ENCODE measurements around the gene CATSPER3.

The CATSPER3 gene

DNA sequence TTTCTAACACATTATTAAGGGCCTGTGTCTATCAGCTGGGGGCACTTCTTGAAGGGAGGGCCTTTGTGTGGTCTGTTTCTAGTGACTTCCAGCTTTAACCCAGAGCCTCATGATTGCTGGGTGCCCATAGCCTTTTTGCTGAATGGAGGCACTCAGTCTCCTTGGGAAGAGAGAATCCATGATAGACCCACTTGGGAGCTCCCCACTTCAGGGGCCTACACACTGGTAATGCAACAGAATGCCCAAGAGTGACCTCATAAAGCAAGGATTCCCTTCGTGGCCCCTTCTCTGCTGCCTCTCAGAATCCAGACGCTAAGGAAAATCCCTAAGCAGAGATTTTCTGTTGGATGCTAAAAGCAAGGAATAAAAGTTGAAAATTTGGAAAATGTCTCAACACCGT, at the start of gene CATSPER3:
CATSPER3 (plus strand) TSS at position 301 of the 400 bp plus-strand sequence; CDS start at position 386, 85 bp downstream.
- DNase-seq (ENCODE audit: low spot score) = no peak

- no peak for DNase-seq (ENCODE audit: low spot score)
These were observed 48.8 kb upstream of the CATSPER3 start for GRCh38 chr5:134918861-134919260.

DNA sequence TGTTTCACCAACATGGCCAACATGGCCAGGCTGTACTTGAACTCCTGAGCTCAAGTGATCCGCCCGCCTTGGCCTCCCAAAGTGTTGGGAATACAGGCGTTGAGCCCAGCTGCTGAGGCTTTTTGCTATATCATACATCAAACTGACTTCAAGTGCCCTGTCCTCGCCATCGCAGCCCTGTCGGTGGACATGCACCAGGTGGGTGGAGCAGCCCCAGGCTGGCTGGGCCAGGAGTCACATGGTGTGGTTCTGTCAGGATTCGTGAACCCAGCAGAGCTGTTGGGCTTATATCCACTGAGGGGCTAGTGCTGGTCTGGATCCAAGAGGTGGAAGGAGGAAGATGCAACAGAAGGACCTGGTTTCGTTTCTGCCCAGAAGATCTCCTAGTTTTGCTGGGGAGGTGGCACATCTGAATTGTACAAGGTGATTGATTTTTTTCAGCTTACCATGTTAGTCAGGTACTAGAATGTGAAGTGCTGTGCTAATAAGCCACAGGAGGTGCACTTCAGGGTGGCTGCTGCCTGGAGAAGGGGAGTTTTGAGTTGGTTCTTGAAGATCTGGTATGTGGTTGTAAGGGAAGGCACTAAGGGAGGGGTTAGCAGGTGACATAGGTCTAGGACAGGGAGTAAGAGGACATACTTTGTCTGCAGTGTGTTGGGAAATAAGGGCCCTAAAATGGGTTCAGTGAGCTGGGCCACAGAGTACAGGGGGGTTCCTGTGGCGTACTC, 46.7 kb upstream of the CATSPER3 start:
- no peak for DNase-seq (ENCODE audit: low spot score)

DNA sequence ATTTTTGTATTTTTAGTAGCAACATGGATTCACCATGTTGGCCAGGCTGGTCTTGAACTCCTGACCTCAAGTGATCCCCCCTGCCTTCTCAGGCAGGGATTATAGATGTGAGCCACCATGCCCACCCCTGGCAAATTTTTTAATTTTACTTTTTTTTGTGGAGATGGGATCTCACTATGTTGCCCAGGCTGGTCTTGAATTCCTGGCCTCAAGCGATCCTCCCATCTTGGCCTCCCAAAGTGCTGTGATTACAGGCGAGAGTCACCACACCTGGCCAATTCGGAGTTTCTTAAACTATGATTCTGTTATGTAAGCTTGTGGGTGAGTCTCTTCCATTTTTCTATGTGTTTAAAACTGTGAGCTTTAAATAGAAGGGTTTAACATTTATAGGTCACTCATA, 35.2 kb upstream of the CATSPER3 start:
- DNase-seq (ENCODE audit: low spot score) = no peak

DNA sequence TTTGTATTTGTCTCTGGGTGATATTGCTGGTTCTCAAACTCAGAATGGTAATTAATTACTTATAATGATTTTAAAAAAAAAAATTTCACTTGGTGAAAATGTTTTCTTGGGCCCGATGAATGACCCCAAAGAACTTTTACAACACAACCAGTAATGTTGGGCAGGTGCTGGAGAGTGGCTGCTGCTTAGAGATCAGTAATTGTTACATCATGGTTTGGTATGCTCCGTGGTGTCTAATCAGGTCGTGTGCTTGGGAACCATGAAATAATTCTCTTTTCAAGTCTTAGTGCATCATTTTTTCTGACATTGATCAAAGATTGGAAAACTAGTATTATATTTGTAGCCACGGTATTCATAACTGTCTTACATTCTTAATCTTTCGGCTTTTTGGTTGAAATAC, 33.5 kb upstream of the CATSPER3 start:
- DNase-seq (ENCODE audit: low spot score) = no peak

- DNase-seq (ENCODE audit: low spot score) = no peak
These were observed 31.8 kb upstream of the CATSPER3 start for GRCh38 chr5:134935711-134936602.

GRCh38 chr5:134937526-134937925, 30.2 kb upstream of the CATSPER3 start:
- DNase-seq (ENCODE audit: low spot score) = no peak

DNA sequence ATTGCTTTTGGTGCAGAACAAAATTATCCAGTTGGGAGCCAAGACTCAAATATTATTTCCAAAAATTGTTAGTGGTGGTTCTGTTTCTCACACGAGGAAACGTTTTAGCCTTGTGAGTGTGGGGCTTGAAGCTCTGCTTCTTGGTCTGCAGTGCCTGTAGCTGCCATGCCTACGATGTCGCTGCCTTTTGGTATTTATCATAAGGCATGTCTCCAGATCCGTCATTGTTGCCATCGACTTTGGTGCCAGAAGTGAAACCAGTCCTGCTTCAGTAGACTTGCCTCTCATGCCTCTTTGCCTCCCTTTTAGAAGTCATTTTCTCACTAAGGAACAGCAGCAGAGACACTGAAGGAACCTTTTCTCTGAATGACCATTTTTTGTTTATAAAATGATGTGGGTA, 29.7 kb upstream of the CATSPER3 start:
- DNase-seq (ENCODE audit: low spot score) = no peak

- no peak for DNase-seq (ENCODE audit: low spot score)
These were observed 28.2 kb upstream of the CATSPER3 start for GRCh38 chr5:134939500-134939899.

DNA sequence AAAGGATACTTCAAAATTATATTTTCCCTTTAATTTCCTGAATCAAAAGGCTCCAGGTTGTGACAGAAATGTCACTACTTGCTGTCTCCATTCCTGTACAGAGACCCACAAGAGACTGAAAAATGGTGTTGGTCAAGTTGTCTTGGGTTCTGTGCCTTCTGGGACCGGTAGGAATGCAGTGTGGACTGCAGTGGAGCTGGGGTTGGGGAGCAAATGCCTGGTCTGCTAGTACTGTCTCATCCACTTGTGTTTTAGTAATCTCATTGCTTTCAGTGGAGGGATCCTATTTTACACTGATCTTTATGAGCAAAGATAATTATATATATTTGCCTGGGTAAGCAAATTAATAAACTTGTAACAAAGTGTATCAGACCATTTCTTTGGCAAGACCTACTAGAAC, 24.2 kb upstream of the CATSPER3 start:
- DNase-seq (ENCODE audit: low spot score) = no peak

GRCh38 chr5:134944630-134945029, 23.1 kb upstream of the CATSPER3 start:
- DNase-seq (ENCODE audit: low spot score) = no peak

DNA sequence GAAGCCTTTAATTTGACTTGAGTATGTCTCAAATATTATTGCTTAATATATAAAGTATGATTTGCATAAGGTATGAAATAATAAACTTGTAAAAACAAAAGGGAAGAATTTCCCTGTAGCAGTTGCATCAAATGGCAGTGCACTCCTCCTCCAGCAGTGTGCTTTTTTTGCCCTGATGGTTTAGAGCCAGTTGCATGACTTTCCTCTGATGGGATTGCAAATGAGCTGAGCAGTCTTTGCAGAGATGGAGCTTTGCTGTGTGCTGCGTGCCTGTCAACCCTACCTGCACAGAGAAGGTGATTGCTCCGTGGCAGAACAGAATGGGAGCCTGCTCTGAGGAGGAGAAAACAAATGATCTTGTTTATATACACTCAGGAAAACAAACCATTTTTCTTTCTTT, 22.7 kb upstream of the CATSPER3 start:
- no peak for DNase-seq (ENCODE audit: low spot score)

DNA sequence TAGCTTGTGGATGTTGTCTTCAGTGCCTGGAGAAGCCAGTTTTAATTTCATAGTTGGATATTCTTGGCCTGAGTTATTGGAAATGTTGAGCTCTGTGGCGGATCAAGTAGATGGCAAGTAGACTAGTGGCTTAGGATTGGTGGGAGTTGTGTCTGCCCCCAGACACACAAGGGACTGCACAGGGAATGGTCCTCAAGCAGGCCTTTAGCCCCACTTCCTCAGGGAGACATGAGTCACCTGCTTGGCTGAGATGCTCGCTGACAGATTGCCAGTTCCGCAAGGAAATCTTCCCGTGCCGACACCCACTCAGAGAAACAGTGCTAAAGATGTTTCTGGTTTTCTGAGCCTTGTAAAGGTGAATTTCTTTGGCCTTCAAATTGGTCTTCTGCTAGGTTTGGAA, 18.8 kb upstream of the CATSPER3 start:
- DNase-seq (ENCODE audit: low spot score) = no peak

- DNase-seq (ENCODE audit: low spot score) = no peak
These were observed 18.4 kb upstream of the CATSPER3 start for GRCh38 chr5:134949316-134949715.

DNA sequence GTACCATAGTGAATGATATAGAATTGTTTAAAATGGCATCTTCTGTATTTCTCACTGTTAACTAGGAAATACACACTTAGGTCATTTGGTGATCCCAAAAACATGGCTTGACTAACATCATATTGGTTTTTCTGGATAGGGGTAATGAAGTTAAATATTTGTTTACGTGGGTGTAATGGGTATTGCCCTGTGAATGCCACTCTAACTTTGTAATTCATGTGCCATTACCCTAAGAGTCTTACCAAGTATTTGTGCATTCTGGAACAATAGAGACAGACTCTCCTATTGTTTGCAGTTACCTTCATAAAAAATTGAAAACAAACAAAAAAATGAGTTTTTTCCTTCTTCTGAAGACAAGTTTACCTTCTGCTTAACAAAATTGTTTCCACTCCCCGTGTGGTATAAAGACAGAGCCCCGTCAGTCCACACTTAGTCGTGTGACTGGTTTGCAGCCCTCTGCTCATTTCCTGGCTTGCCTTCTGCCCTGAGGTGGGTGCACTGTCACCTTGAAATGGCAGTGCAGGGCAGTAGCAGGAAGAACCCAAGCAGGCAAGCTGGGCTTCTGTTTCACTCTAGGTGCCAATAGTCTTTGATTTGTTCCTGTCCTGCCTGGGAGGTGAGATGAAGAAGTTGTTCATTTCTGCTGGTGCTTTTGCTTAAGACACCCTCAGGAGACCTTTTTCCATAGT, 9.6 kb upstream of the CATSPER3 start:
- DNase-seq (ENCODE audit: low spot score) = no peak

DNA sequence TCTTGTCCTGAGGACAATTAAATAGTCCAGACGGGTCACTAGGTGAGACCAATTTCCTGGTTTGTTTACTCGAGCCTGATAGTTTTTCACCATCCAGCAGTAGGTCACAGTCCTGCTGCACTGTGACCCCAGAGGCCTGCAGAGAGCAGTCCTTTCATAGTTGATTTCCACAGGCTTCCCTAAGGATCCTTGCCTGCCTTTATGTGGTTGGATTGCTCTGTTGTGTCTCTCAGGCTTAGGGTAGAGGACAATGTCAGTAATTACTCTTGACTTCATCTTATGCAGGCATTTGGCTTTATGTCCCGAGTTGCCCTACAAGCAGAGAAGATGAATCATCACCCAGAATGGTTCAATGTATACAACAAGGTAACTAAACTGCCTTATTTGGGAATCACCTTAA, 9.0 kb upstream of the CATSPER3 start:
- no peak for DNase-seq (ENCODE audit: low spot score)

GRCh38 chr5:134963098-134963497, 4.6 kb upstream of the CATSPER3 start:
- DNase-seq (ENCODE audit: low spot score) = no peak

DNA sequence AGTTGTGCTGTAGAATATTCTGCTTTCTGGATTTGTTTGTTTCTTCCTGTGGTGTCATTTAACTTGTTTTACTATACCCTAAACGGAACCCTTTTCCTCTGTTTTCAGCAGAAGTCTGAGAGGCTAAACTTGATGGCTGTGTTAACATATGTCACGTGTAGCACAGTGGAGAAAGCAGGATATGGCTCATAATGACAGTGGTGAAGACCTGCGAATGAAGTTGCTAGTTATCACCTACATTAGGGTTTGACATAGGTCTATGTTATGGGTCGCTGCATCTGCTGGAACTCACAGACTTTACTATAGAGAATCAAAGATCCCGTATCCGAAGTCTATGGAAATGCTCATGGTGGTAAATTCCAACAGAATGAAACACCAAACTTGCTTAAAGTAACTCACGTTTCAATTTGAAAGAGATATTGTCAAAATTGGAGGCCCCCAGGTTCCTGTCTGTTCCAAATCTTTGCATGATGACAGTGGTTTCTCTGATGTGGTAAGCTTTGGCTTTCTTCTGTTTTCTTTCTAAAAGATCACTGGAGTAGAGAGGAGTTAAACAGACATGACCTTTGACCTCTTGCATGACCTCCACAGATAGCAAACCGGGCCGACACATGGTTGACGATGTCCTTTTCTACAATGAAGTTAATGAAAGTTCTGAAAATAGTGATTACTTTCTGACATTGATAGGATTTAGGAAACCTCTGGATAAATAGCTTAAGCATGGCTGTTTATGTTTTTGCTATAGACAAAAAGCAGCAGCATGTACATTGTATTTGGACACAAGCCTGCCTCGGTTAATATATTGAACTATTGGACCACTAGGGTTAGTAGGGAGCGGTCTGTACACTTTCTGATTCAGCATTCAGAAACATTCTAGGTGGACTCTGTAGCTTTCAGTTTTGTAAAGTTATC, 3.1 kb upstream of the CATSPER3 start:
- DNase-seq (ENCODE audit: low spot score) = peak; percentile 31

GRCh38 chr5:134965271-134965825, 2.4 kb upstream of the CATSPER3 start:
- DNase-seq (ENCODE audit: low spot score) = peak; percentile 4

DNA sequence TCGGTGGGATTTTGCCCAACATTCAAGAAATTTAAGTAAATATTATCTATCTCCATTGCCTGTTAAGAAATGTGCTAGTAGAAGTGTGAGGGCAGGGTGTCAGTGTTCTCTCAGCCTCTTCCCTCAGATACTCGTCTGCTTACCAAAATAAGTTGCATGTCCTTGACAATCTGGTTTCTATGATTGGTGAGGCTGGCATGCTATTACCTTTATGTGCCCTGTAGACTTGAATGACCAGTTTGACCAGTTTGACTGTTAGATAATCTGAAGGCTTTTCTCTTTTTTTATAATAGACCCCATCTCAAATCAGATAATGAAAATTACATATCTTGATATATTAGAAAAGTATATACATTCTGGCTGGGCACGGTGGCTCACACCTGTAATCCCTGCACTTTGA, 348 bp downstream of the CATSPER3 start:
- DNase-seq (ENCODE audit: low spot score) = no peak

GRCh38 chr5:134969166-134969565, 1.5 kb downstream of the CATSPER3 start:
- no peak for DNase-seq (ENCODE audit: low spot score)
